ENCODE results near the gene CTNNAL1.

DNA sequence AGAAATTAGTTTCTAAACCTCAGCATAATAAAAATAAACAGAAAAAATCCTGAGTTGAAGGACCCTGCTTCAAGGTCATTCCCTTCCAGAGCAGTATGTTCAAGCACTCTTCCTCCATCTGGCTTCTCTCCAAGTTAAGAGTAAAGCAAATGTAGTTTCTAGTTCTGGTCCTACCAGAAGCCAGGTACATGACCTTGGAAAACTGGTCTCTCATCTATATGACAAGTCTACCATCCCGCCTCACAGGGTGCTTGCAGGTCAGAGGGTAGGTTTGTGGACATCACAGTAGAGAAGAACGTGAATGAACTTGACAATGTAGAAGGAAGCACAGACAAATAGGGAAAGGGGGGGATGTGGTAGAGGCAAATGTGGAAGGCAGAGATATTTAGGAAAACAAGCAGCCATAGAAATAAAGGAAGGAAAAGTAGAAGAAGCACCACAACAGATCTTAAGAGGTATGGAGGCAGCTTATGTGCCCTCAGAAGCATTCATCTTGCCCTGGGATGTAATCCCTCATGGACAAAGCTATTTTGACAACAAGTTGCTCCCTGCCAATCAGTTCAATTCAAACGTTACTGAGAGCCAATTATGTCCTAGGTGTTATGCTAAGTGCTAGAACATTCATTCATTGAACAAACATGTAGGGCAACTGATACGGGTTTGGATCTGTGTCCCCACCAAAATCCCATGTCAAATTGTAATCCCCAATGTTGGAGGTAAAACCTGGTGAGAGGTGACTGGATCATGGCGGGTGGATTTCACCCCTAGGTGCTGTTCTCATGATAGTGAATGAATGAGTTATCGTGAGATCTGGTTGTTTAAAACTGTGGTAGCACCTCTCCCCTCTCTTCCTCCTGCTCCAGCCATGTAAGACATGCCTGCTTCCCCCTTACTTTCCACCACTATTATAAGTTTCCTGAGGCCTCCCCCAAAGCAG lies 23.7 kb upstream of the CTNNAL1 start:
- TF ChIP-seq, protein P1, sequence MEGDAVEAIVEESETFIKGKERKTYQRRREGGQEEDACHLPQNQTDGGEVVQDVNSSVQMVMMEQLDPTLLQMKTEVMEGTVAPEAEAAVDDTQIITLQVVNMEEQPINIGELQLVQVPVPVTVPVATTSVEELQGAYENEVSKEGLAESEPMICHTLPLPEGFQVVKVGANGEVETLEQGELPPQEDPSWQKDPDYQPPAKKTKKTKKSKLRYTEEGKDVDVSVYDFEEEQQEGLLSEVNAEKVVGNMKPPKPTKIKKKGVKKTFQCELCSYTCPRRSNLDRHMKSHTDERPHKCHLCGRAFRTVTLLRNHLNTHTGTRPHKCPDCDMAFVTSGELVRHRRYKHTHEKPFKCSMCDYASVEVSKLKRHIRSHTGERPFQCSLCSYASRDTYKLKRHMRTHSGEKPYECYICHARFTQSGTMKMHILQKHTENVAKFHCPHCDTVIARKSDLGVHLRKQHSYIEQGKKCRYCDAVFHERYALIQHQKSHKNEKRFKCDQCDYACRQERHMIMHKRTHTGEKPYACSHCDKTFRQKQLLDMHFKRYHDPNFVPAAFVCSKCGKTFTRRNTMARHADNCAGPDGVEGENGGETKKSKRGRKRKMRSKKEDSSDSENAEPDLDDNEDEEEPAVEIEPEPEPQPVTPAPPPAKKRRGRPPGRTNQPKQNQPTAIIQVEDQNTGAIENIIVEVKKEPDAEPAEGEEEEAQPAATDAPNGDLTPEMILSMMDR (IDR thresholded peaks at IDR 0.05 in 8 of 11, conservative IDR thresholded peaks at IDR 0.05 in 3 of 11), result no peak
- TF ChIP-seq POLR2AphosphoS5 (IDR thresholded peaks at IDR 0.05), result no peak

Data from spleen (tissue), 7 donors.